Measurements from ENCODE around the gene PIK3C2A.

PIK3C2A gene

GRCh38 chr11:17217401-17217800, 9.6 kb upstream of the PIK3C2A start:
- DNase-seq, result no peak

GRCh38 chr11:17214338-17214737, 6.6 kb upstream of the PIK3C2A start:
- DNase-seq, result no peak

DNA sequence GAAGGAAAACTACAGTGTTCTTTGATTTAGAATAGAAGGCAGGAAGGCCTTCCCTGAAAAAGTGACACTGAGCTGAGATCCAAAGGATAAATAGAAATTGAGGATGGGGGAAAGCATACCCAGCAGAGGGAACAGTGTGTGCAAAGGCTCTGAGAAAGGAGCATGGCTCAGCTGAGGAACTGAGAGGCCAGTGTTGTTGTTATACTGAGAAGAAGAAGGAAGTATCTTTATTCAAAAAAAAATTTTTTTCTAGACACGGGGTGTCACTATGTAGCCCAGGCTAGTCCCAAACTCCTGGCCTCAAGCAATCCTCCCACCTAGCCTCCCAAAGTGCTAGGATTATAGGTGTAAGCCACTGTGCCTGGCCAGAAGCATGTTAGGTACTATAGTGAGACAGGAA, 3.5 kb upstream of the PIK3C2A start:
- DNase-seq, result no peak

DNA sequence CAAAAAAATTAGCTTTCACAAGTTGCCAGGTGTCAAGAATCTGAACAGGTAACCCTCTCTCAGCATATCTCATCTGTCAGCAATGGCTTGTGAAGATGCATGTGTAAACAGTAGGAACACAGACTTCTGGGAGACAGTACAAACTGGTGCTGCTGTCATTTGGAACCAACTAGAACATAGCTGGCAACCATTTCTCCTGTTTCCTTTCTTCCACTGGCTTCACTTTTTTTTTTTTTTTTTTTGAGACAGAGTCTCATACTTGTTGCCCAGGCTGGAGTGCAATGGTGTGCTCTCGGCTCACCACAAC, 2.1 kb upstream of the PIK3C2A start:
- no peak for DNase-seq

DNA sequence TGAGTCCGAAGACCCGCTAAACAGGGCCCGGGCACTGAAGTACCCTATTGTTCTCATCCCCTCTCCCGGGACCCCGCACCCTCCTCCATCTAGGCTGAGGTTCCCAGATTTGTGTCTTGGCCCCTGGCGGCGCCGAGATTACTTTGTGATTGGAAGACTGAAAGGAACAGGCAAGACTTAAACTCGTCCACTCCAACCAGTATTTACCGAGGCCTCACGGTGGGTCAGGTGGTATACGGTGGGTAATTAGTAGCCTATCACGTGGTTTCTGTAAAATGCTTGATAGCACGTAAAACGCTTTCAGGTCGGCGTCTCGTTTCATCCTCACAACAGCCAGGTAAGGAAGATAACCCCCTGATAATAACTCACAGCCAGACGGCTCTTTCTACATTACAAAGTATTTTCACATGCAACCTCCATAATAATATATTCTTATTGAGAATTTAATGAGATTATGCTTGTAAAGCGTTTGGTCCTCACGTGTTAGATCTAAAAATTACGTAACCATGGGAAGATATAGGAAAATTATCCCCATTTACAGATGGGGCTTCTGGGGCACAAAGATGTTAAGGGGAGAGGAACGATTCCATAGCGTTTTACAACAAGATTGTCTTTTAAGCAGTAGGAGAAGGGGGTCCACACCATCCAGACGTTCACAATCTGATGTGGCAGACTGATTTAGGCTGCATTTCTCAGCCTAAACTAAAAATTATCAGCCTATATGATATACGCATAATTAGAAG, 642 bp upstream of the PIK3C2A start:
- peak; percentile 90 for DNase-seq

GRCh38 chr11:17206463-17206862, 1.3 kb downstream of the PIK3C2A start:
- no peak for DNase-seq

- DNase-seq, result no peak
Observed at GRCh38 chr11:17197431-17197898, 10.3 kb downstream of the PIK3C2A start.

GRCh38 chr11:17188675-17189074, 19.1 kb downstream of the PIK3C2A start:
- DNase-seq, result peak; percentile 3

- no peak for DNase-seq
Observed at GRCh38 chr11:17186932-17187692, 20.7 kb downstream of the PIK3C2A start.

DNA sequence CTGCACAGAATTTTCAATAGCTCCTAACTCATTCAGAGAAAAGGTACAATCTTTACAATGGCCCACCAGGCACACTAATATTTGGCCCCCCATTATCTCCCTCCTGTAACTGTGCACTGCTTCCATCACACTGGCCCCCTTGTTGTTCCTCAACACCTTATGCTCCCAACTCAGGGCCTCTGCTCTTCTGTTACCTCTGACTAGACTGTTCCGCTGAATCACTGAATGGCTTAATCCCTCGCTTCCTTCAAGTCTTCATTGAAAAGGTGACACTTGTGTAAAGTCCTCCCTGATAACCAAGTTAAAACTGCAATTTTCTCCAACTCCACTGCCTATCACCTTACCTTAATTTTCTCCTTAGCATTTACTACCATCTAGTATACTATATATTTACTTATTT, 21.8 kb downstream of the PIK3C2A start:
- peak; percentile 2 for DNase-seq

DNA sequence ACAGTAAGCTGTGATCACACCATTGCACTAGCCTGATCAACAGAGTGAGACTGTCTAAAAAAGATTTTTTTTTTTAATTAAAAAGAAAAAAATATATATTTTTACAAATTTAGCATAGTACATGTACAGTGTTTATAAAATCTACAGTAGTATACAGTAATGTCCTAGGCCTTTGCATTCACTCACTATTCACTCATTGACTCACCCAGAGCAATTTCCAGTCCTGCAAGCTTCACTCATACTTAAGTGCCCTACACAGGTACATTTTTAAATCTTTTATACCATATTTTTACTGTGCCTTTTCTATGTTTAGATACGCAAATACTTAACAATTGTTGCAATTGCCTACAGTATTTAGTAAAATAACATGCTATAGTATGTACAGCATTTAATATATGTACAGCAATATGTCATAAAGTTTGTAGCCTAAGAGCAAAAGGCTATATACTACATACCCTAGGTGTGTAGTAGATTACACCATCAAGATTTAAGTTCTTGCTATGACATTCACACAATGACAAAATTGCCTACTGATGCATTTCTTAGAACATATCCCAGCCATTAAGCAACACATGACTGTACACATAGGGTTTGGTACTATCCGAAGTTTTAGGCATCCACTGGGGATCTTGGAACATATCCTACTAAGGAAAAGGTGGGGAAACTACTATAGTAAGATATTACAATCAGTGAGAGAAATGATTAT, 22.8 kb downstream of the PIK3C2A start:
- no peak for DNase-seq

DNA sequence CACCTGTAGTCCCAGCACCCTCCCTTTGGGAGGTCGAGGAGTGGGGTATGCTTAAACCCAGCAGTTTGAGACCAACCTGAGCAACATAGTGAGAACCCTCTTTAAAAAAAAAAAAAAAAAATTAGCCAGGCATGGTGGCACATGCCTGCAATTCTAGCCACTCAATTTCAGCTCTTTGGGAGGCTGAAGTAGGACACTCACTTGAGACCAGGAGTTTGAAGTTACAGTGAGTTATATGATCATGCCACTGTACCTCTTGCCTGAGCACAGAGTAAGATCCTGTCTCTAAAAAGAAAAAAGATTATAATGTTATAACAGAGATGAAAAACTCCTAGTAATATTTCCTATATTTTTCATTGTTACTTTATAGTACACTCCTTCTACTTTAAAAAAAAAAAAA, 23.9 kb downstream of the PIK3C2A start:
- DNase-seq, result no peak

DNA sequence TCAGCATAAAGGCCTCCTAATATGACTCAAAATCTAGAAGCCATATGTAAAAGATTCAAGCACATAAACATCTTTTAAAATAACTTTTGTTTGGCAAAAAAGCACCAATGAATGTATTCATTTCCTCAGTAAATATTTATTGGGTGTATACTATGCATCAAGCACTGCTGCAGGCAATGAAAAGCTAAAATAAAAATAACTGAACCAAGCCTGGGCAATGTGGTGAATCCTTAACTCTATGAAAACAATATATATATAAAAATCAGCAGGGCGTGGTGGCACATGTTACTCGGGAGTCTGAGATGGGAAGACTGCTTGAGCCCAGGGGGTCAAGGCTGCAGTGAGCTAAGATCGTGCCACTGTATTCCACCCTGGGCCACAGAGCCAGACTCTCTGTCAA, 27.8 kb downstream of the PIK3C2A start:
- DNase-seq, result no peak

- no peak for DNase-seq
Observed at GRCh38 chr11:17173332-17173731, 34.5 kb downstream of the PIK3C2A start.

- no peak for DNase-seq
Observed at GRCh38 chr11:17171916-17172315, 35.9 kb downstream of the PIK3C2A start.

DNA sequence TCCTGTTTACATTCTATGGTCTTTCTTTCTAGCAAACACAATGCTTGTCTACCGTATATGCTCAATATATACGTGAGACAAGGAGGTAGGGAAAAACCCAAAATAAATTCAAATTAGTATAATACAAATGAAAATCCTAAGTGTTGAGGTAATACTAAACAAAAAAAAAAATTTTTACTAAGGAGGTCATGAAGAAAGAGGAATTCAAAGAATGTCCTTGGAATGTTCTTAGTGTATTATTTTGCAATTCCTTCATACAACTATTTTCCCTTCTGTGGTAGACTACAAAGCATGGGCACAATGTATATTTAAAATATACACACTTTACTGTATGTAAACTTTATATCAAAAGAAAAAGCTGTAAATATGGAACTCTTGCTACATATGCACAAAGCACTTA, 36.4 kb downstream of the PIK3C2A start:
- no peak for DNase-seq

DNA sequence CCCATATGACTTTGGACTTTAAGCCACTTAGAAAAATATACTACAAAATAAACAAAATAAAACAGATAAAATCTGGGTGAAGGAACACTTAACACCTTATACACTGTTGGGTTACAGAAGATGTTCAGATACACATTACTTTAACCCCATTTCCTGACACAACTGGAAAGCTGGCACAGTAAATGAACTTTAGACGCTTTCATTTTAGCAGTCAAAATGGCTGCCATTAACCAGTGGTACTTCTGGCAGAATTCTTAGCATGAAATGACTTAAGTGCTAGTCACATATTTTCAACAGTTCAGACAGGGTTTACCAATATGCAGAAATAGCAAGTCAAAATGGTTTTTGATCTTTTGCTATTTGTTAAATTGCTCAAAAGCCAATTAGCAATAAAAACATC, 37.9 kb downstream of the PIK3C2A start:
- no peak for DNase-seq

- no peak for DNase-seq
Observed at GRCh38 chr11:17165247-17165890, 42.4 kb downstream of the PIK3C2A start.

DNA sequence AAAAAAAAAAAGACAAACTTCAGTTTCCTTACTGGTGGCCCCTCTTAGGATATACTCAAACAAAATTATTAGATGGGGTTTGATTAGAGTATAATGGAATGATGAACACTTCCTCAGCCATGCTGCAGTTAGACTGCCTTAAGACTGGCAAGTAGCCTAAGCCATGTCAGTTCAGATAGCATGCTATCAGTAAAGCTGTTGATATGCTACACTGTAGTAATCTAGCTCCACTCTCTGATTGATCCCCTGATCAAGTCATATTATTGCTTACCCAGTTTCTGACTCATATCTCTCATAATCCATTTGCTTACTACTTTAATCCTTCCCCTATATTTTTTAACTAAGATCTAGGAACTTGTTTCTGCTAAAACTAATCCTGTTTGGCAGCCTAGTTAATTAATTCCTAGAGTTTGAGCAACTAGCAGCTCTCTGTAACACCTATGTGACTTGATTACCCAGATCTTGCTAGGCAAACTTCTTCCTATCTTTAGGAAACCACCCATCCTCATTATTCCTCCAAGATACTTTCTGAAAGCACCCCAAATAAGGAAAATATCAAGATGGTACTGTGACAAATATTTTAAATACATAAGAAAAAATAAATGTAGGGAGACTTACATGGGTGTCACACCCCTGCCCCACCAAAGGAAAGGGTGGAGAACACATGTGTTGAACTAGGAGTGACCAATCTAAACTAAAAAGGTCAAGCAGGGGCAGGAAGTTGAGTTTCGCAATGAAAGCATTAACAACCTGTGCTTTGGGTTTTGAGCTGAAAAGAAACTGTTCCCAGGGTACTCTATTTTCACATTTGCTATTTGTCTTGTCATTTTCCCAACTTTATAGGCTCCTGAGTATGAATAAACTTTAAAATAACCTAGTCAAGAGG, 43.2 kb downstream of the PIK3C2A start:
- peak; percentile 25 for DNase-seq

- DNase-seq, result no peak
Observed at GRCh38 chr11:17163736-17164135, 44.0 kb downstream of the PIK3C2A start.

- no peak for DNase-seq
Observed at GRCh38 chr11:17163291-17163690, 44.5 kb downstream of the PIK3C2A start.

GRCh38 chr11:17162376-17162775, 45.4 kb downstream of the PIK3C2A start:
- DNase-seq, result no peak

Measured in NCI-H82 (cell line).